ENCODE measurements around the gene TOR3A. TPM values are rescaled to one million over a fixed set of nuclear protein-coding genes. Genes with fewer than 3 reads are reported as not detected.

TOR3A gene
- total RNA-seq, 1 experiment from 2014 or later = 27.0 TPM

GRCh38 chr1:179034720-179035119, 47.1 kb upstream of the TOR3A start:
- H3K27ac ChIP-seq (ENCODE audit: low read depth, low read length) = no peak overlapping the region
- no peaks in the 10 kb centered on the region for H3K36me3 ChIP-seq (ENCODE audit: control insufficient read depth in 1 of 2, insufficient read depth in 2 of 2, low read length in 2 of 2)
- no peaks in the 10 kb centered on the region for H3K9me2 ChIP-seq (ENCODE audit: insufficient read depth)
- no peak for ATAC-seq
- ChIA-PET RAD21 (ENCODE audit: low non-redundant PET in 1 of 2, low total read pairs in 2 of 2, uncharacterized antibody in 2 of 2, unreplicated experiment in 2 of 2) (no interaction called here), CTCF (no interaction called here), POLR2A (interaction anchor here (1.0 kb wide), 1 partner anchor 8 kb away, joined by 3 read pairs; no protein-coding TSS in a partner anchor)
- H3K9me3 ChIP-seq (ENCODE audit: control insufficient read depth in 1 of 2, insufficient read depth in 1 of 2, low read depth in 1 of 2, low read length in 2 of 2) = no peaks in the 10 kb centered on the region
- H3K27me3 ChIP-seq (ENCODE audit: insufficient read depth, low read length) = no peaks in the 10 kb centered on the region
- BruUV-seq (replicated peaks) = no TSS peak
- no peak overlapping the region for H3K4me2 ChIP-seq (ENCODE audit: low read length)
- no peak overlapping the region for H3K9ac ChIP-seq (ENCODE audit: low read length)
- peaks cover 94% of the 10 kb centered on the region for H3K79me2 ChIP-seq (ENCODE audit: insufficient read depth, low read length)
- TF ChIP-seq CEBPB (IDR thresholded peaks at IDR 0.05; ENCODE audit: low read depth) = no peak
- no peak for TF ChIP-seq CBX3 (IDR thresholded peaks at IDR 0.05; ENCODE audit: low read depth)
- TF ChIP-seq ZNF274 (IDR thresholded peaks at IDR 0.05; ENCODE audit: low read depth, low read length) = no peak
- TF ChIP-seq EGR1 (IDR thresholded peaks at IDR 0.05; ENCODE audit: low read depth) = no peak
- no peak for TF ChIP-seq YY1 (IDR thresholded peaks at IDR 0.05; ENCODE audit: extremely low read depth, insufficient replicate concordance, low read depth, low read length)
- TF ChIP-seq FOSL1 (IDR thresholded peaks at IDR 0.05; ENCODE audit: low read depth) = no peak
- TF ChIP-seq TCF7L2 (IDR thresholded peaks at IDR 0.05; ENCODE audit: borderline replicate concordance, extremely low read depth, insufficient read depth, insufficient read length) = no peak
- TF ChIP-seq EZH2phosphoT487 (IDR thresholded peaks at IDR 0.05; ENCODE audit: borderline replicate concordance) = no peak
- no peak for TF ChIP-seq ZFX (IDR thresholded peaks at IDR 0.05)
- TF ChIP-seq REST (IDR thresholded peaks at IDR 0.05; ENCODE audit: low read depth) = no peak
- no peak for TF ChIP-seq ATF3 (IDR thresholded peaks at IDR 0.05)
- no peak for TF ChIP-seq SIN3A (IDR thresholded peaks at IDR 0.05; ENCODE audit: low read depth)
- no peak overlapping the region for H2AFZ ChIP-seq (ENCODE audit: low read depth, low read length, poor library complexity, severe bottlenecking)
- H4K20me1 ChIP-seq (ENCODE audit: insufficient read depth) = no peaks in the 10 kb centered on the region
- DNase-seq (ENCODE audit: low read depth, low spot score) = no peak
- H3K4me3 ChIP-seq (replicated peaks in 1 of 2; ENCODE audit: low read depth in 1 of 2, low read length in 2 of 2) = no peak overlapping the region
- intact Hi-C loops (cut with micrococcal nuclease) = loop anchor here (5.0 kb wide), 1 partner anchor 258 kb away; the partner anchor contains the start of gene SOAT1
- H3K4me1 ChIP-seq (ENCODE audit: control insufficient read depth in 1 of 2, insufficient read depth in 2 of 2, low read length in 2 of 2) = peaks cover 0 to 18% of the 10 kb centered on the region in 2 experiments; a peak in 2 of 4 replicates

All from HCT116 (cell line).